ENCODE data around the gene TOP3B. TPM values are rescaled to one million over a fixed set of nuclear protein-coding genes. Genes with fewer than 3 reads are reported as not detected.

Gene TOP3B
- total and polyA plus RNA-seq, 9 of the 15 experiments (the other 6 are each of a cell fraction or from before 2014, with no cell fraction given) = 3.0 to 188 (median 112) TPM

GRCh38 chr22:21967693-21968271 is 14.8 kb downstream of the TOP3B start (continued):
- TF ChIP-seq MLX (CRISPR knock-in tag; conservative IDR thresholded peaks at IDR 0.05) (peak in 1 of 2 experiments; percentile 91; a peak in 1 of 4 replicates), KDM2B (CRISPR knock-in tag; IDR thresholded peaks at IDR 0.05) (no peak), ZNF77 (CRISPR knock-in tag; IDR thresholded peaks at IDR 0.05) (peak; percentile 9; the same call in 1 of the 2 replicates)

- H3K9me1 ChIP-seq (ENCODE audit: control insufficient read depth, insufficient read depth, low read length) = no peaks in the 10 kb centered on the region
- POLR2A ChIA-PET = interaction anchor here (0.5 to 15.7 kb wide), 13 partner anchors 6 to 398 kb away, joined by 3 to 382 read pairs (median 4); partner anchors contain the start of genes PPM1F and TOP3B
- no peak overlapping the region for H3K4me3 ChIP-seq
- FAIRE-seq (no peak), DNase-seq (ENCODE audit: extremely low read depth in 1 of 4, low spot score in 3 of 4) (no peak), ATAC-seq (no peak)
- peaks cover 95% of the 10 kb centered on the region for H3K36me3 ChIP-seq (ENCODE audit: control insufficient read depth, insufficient read depth, low read length)
- in situ Hi-C loops (cut with MboI) (no loop called here), intact Hi-C loops (cut with micrococcal nuclease) (no loop called here)
- no peaks in the 10 kb centered on the region for H3K79me2 ChIP-seq (ENCODE audit: control insufficient read depth, insufficient read depth, low read length)
- no peaks in the 10 kb centered on the region for H3K27me3 ChIP-seq (ENCODE audit: control insufficient read depth in 2 of 2, insufficient read depth in 2 of 2, low read length in 2 of 2)
- no peaks in the 10 kb centered on the region for H3K9me3 ChIP-seq (replicated peaks; ENCODE audit: control insufficient read depth, insufficient read depth, low read depth, low read length)
- H4K20me1 ChIP-seq (replicated peaks; ENCODE audit: control insufficient read depth, insufficient read depth, low read length) = peaks cover 40% of the 10 kb centered on the region
- no peak overlapping the region for H3K27ac ChIP-seq (ENCODE audit: extremely low read depth, low read depth, low read length)
- no peak overlapping the region for H2AFZ ChIP-seq (ENCODE audit: low read depth, low read length)
- BruUV-seq (replicated peaks) = no TSS peak
- CTCF ChIA-PET (ENCODE audit: low intra/inter-chr PET ratio) = no interaction called here
- no peak overlapping the region for H3K4me2 ChIP-seq (ENCODE audit: insufficient read depth, low read length)
- 84% methylated on average over 16 of the region's 16 CpGs for WGBS (ENCODE audit: insufficient coverage, low coverage, missing lambda C conversion rate)
- H3K9ac ChIP-seq (ENCODE audit: insufficient read depth in 1 of 2, low read depth in 2 of 2, low read length in 2 of 2) = 0 out of 4 replicates have a peak overlapping the region, but pooled peaks of 1 of the 2 experiments have one; percentile 2
- H3K4me1 ChIP-seq (replicated peaks in 1 of 2; ENCODE audit: control insufficient read depth in 2 of 2, insufficient read depth in 2 of 2, low read length in 2 of 2) = peaks cover 0 to 30% of the 10 kb centered on the region in 2 experiments; a peak in 1 of 5 replicates
- TF ChIP-seq EHMT2 (IDR thresholded peaks at IDR 0.05) (no peak), ZNF232 (CRISPR knock-in tag; IDR thresholded peaks at IDR 0.05) (no peak), E2F6 (IDR thresholded peaks at IDR 0.05; ENCODE audit: borderline replicate concordance in 1 of 2, extremely low read depth in 1 of 2, insufficient read depth in 1 of 2, insufficient read length in 1 of 2, low read depth in 1 of 2, low read length in 1 of 2, poor library complexity in 1 of 2, severe bottlenecking in 1 of 2) (no peak), PRPF4 (IDR thresholded peaks at IDR 0.05; ENCODE audit: insufficient read depth, low read depth, low read length, poor library complexity, severe bottlenecking) (no peak), MCM7 (IDR thresholded peaks at IDR 0.05) (no peak), FOXK1 (CRISPR knock-in tag; IDR thresholded peaks at IDR 0.05; ENCODE audit: borderline replicate concordance) (no peak), ZNF311 (CRISPR knock-in tag; IDR thresholded peaks at IDR 0.05) (no peak), PHB (CRISPR knock-in tag; IDR thresholded peaks at IDR 0.05) (peak; percentile 88; the same call in 1 of the 2 replicates), HNRNPUL1 (IDR thresholded peaks at IDR 0.05; ENCODE audit: low read length) (no peak)
- TF ChIP-seq, protein P1, sequence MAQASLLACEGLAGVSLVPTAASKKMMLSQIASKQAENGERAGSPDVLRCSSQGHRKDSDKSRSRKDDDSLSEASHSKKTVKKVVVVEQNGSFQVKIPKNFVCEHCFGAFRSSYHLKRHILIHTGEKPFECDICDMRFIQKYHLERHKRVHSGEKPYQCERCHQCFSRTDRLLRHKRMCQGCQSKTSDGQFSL (CRISPR knock-in tag; IDR thresholded peaks at IDR 0.05) = no peak
- TF ChIP-seq, protein P1 (tag; IDR thresholded peaks at IDR 0.05) = 0 out of 4 replicates have a peak, but pooled peaks of 1 of the 2 experiments have one; percentile 32
- TF ChIP-seq, protein P2, sequence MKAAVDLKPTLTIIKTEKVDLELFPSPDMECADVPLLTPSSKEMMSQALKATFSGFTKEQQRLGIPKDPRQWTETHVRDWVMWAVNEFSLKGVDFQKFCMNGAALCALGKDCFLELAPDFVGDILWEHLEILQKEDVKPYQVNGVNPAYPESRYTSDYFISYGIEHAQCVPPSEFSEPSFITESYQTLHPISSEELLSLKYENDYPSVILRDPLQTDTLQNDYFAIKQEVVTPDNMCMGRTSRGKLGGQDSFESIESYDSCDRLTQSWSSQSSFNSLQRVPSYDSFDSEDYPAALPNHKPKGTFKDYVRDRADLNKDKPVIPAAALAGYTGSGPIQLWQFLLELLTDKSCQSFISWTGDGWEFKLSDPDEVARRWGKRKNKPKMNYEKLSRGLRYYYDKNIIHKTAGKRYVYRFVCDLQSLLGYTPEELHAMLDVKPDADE (conservative IDR thresholded peaks at IDR 0.05; ENCODE audit: control insufficient read depth, low read depth, low read length) = no peak
Measured at GRCh38 chr22:21966643-21967516, 15.7 kb downstream of the TOP3B start.
